ENCODE results near the gene GAS7. TPM values are rescaled to one million over a fixed set of nuclear protein-coding genes. Genes with fewer than 3 reads are reported as not detected.
A peak's percentile ranks its signal among the peaks of the same experiment; 100 is the strongest.

The GAS7 gene
- total RNA-seq, 4 donors from 2014 or later: 62.6 to 122 (median 77.0) TPM

DNA sequence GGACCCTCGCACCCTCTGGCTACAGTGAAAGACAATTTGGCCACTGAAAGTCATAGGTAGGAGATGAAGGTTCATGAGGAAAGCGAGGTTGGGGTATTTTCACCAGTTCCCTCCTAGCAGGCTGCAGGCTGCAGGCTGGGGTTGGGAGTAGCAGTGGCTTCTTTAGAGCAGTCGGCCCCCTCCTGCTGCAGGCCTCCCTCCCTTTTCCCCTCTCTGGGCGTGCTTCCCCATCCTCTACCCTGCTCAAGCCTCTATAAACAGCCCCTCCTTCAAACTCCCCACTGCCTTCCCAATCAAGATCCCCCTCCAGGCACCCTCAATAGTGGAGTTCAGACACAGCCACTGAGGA lies 41.8 kb downstream of the GAS7 start:
- Histone ChIP-seq H3K4me1 (peaks cover 0 to 17% (median 4%) of the 10 kb centered on the region in 3 donors), H3K36me3 (no peaks in the 10 kb centered on the region), H3K4me3 (no peak overlapping the region), H3K9me3 (no peaks in the 10 kb centered on the region), H3K27me3 (no peaks in the 10 kb centered on the region), H3K27ac (peak overlapping the region in 3 of 4 donors; percentile 51 to 53 (median 51))
- 56 to 62% methylated on average over 2 to 3 of the region's 4 CpGs for WGBS, 2 donors (ENCODE audit: low coverage in 1 of 2)
- ATAC-seq: peak; percentile 27
- no peak for TF ChIP-seq POLR2A (IDR thresholded peaks at IDR 0.05)
- TF ChIP-seq POLR2AphosphoS5 (IDR thresholded peaks at IDR 0.05): no peak
- TF ChIP-seq EP300 (IDR thresholded peaks at IDR 0.05): no peak
- no peak for TF ChIP-seq CTCF (IDR thresholded peaks at IDR 0.05)

- H3K36me3 ChIP-seq: no peaks in the 10 kb centered on the region
- H3K4me1 ChIP-seq: peaks cover 0 to 17% (median 4%) of the 10 kb centered on the region in 3 donors
- ATAC-seq: no peak
- H3K4me3 ChIP-seq: no peak overlapping the region
- no peaks in the 10 kb centered on the region for H3K9me3 ChIP-seq
- TF ChIP-seq CTCF (IDR thresholded peaks at IDR 0.05) (no peak), POLR2A (IDR thresholded peaks at IDR 0.05) (no peak), POLR2AphosphoS5 (IDR thresholded peaks at IDR 0.05) (no peak), EP300 (IDR thresholded peaks at IDR 0.05) (no peak)
- H3K27ac ChIP-seq: peak overlapping the region in 3 of 4 donors; percentile 51 to 53 (median 51)
- WGBS, 2 donors (ENCODE audit: low coverage in 1 of 2): 58 to 88% methylated on average over 4 of the region's 4 CpGs
- no peaks in the 10 kb centered on the region for H3K27me3 ChIP-seq
These were observed 42.4 kb downstream of the GAS7 start for GRCh38 chr17:10156077-10156435.

DNA sequence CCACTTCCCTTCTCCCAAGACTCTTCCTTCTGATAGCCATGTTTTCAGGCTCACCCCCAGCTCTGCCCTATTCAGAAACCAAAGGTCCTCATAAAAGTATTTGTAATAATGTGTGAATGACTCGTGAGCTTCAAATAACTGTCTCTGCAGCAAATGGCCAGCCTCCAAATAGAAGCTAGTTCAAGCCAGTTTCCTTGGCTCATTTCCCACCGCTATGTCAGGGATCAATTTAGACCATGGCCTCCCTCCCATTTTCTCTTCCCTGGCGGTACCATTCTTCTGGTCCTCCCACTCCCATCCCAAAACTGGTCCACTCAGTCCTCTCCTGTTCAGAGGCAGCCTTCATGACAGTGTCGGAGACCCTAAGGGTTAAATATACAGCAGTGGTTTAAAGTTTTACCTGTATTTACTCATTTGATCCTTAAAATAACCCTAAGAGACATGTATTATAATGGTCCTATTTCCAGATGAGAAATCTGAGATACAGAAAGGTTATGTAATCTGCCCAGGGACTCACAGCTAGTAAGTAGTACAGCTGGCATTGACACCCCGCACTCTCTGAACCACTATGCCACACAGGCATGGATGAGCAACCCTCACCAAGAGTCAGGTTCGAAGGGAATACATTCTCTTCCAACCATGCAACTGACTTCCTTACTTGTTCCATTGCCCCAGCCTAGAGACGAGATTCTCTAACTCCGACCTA lies 42.9 kb downstream of the GAS7 start:
- 55 to 72% methylated on average over 5 to 7 of the region's 8 CpGs for WGBS, 2 donors (ENCODE audit: low coverage in 1 of 2)
- Histone ChIP-seq H3K4me1 (peaks cover 0 to 18% (median 7%) of the 10 kb centered on the region in 3 donors), H3K27me3 (no peaks in the 10 kb centered on the region), H3K9me3 (no peaks in the 10 kb centered on the region), H3K27ac (peak overlapping the region in 2 of 4 donors; percentile 51 to 53), H3K36me3 (no peaks in the 10 kb centered on the region), H3K4me3 (no peak overlapping the region)
- TF ChIP-seq POLR2A (IDR thresholded peaks at IDR 0.05) (no peak), CTCF (IDR thresholded peaks at IDR 0.05) (no peak), POLR2AphosphoS5 (IDR thresholded peaks at IDR 0.05) (no peak), EP300 (IDR thresholded peaks at IDR 0.05) (no peak)
- ATAC-seq: no peak

DNA sequence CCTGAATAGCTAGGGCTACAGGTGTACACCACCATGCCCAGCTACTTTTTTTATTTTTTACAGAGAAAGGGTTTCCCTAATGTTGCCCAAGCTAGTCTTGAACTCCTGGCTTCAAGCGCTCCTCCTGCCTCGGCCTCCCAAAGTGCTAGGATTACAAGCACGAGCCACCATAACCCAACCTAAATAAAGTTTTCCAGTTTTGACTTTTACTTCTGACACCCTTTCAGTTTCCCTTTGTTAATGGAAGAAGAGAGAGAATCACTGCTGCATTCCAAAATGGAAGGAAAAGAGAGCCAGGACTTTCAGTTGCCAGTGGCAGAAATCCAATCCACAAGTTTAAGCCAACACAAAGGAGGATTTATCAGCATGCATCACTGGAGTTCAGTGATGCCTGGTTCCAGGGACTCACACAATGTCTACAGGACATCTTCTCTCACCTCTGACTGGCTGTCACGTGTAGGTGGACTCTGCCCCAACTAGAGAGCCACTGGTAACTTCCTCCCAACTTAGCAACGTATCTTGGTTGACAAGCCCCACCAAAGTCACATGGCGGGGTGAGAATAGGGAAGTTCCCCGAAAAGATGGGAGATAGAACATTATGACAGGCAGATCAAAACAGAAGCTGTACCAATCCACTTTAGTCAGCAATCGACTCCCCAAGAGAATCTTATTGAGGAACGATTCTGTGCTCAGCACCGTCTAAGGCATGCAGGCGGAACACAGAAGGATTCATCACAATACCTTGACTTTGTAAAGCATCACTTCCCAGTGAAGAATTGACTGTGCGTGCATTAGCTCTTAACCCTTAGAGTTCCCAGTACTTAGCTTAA lies 46.5 kb downstream of the GAS7 start:
- Histone ChIP-seq H3K4me3 (no peak overlapping the region), H3K27ac (peak overlapping the region in 3 of 4 donors; percentile 20 to 29 (median 24)), H3K9me3 (no peaks in the 10 kb centered on the region), H3K27me3 (no peaks in the 10 kb centered on the region), H3K4me1 (peaks cover 0 to 27% (median 3%) of the 10 kb centered on the region in 3 donors), H3K36me3 (no peaks in the 10 kb centered on the region)
- TF ChIP-seq CTCF (IDR thresholded peaks at IDR 0.05): no peak
- TF ChIP-seq EP300 (IDR thresholded peaks at IDR 0.05): no peak
- TF ChIP-seq POLR2AphosphoS5 (IDR thresholded peaks at IDR 0.05): no peak
- no peak for TF ChIP-seq POLR2A (IDR thresholded peaks at IDR 0.05)
- 20 to 69% methylated on average over 2 to 9 of the region's 12 CpGs for WGBS, 2 donors (ENCODE audit: low coverage in 1 of 2)
- peak; percentile 52 for ATAC-seq

Measured in gastroesophageal sphincter (tissue), 4 donors.